ENCODE measurements around the gene ZKSCAN1. TPM values are rescaled to one million over a fixed set of nuclear protein-coding genes. Genes with fewer than 3 reads are reported as not detected.
A peak's percentile ranks its signal among the peaks of the same experiment; 100 is the strongest.

The ZKSCAN1 gene
- total RNA-seq, 1 donor from 2014 or later, result 143 TPM

DNA sequence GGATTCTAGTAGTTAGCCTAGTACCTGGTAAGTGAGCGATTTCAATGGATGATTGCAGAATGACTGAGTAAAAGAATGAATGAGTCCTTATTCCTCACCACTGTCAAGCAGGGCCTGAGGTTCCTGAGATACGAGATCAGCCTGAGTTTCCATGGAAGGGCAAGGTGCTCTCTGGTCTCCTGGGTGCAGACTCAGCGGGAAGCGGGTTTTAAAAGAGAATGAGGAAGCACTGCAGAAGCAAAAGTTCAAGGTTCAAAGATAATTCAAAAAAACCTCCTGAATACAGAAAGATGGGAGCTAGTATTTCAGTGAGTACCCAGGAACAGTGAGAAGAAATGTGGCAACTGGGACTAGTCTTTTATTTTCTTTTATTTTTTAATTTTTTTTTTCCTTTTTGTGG is 61.8 kb downstream of the ZKSCAN1 start:
- Mint-ChIP-seq H3K9me3 (peaks cover 28% of the 10 kb centered on the region), H3K4me3 (peak overlapping the region; percentile 17), H3K27me3 (ENCODE audit: low read depth) (no peaks in the 10 kb centered on the region), H3K27ac (no peak overlapping the region), H3K4me1 (peaks cover 24% of the 10 kb centered on the region), H3K36me3 (peaks cover 59% of the 10 kb centered on the region)
- TF ChIP-seq, protein P1, sequence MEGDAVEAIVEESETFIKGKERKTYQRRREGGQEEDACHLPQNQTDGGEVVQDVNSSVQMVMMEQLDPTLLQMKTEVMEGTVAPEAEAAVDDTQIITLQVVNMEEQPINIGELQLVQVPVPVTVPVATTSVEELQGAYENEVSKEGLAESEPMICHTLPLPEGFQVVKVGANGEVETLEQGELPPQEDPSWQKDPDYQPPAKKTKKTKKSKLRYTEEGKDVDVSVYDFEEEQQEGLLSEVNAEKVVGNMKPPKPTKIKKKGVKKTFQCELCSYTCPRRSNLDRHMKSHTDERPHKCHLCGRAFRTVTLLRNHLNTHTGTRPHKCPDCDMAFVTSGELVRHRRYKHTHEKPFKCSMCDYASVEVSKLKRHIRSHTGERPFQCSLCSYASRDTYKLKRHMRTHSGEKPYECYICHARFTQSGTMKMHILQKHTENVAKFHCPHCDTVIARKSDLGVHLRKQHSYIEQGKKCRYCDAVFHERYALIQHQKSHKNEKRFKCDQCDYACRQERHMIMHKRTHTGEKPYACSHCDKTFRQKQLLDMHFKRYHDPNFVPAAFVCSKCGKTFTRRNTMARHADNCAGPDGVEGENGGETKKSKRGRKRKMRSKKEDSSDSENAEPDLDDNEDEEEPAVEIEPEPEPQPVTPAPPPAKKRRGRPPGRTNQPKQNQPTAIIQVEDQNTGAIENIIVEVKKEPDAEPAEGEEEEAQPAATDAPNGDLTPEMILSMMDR (IDR thresholded peaks at IDR 0.05; ENCODE audit: unreplicated experiment), result no peak
- DNase-seq (ENCODE audit: low spot score in 2 of 2, unreplicated experiment in 2 of 2), result no peak

DNA sequence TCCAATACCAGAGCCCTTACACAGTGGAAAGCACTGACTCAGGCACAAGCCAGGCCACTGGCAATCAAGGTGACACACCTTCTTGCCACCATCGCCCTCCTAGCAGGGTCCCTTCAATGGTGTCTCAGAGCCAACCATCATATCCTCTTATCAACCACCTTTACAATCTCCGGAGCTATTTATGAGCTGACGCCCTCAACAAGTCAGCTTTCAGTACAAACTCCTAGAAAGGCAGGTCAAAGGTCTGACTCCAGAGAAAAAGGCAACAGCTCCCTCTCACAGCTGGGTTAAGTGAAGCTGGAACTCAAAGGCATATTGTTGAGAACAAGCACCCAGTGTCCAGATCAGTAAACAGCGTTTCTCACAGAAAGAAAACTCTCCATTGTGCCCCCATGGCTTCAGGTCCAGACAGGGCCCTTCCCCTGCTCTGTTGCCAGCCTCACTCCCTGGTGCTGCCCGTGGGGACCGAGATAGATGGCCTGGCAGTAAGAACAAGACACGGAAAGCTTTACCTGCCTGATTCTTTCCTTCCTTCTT is 63.7 kb downstream of the ZKSCAN1 start:
- H3K4me1 Mint-ChIP-seq, result peaks cover 31% of the 10 kb centered on the region
- TF ChIP-seq, protein P1 (IDR thresholded peaks at IDR 0.05; ENCODE audit: unreplicated experiment), result no peak
- peaks cover 41% of the 10 kb centered on the region for H3K36me3 Mint-ChIP-seq
- peak overlapping the region; percentile 96 for H3K4me3 Mint-ChIP-seq
- no peaks in the 10 kb centered on the region for H3K27me3 Mint-ChIP-seq (ENCODE audit: low read depth)
- peak overlapping the region; percentile 10 for H3K27ac Mint-ChIP-seq
- H3K9me3 Mint-ChIP-seq, result peaks cover 18% of the 10 kb centered on the region
- DNase-seq (ENCODE audit: low spot score in 2 of 2, unreplicated experiment in 2 of 2), result no peak

DNA sequence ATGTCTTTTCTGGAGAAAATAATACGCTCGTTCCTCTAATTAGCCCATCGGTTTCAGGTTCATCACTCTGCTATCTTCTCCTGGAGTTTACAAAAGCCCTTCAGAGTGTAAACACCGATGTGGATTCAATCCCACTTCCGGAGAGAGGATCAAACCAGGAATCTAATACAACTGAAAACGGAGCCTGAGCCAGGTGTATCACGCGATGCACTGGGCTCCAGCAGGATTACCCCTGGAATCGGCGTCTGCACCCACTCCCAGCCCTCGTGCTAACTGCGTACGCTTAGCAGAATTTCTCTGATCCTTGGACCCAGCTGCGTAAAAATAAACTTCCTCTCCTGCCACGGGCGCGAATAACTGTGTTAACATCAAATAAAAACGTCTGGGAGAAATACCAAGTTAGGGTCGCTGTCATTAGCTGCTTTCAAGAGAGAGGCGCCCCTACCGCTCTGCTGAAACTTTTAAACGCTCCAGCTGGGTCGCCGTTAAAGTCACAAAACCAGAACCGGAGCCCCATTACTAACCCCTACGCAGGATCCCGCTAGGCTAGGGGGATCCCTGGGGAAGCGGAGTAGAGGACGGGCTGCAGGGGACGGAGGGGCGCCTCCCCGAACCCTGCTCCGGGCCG is 65.6 kb downstream of the ZKSCAN1 start:
- H3K4me3 Mint-ChIP-seq, result peak overlapping the region; percentile 96
- TF ChIP-seq, protein P1 (IDR thresholded peaks at IDR 0.05; ENCODE audit: unreplicated experiment), result no peak
- H3K27ac Mint-ChIP-seq, result peak overlapping the region; percentile 97
- peaks cover 6% of the 10 kb centered on the region for H3K9me3 Mint-ChIP-seq
- peaks cover 22% of the 10 kb centered on the region for H3K36me3 Mint-ChIP-seq
- peaks cover 31% of the 10 kb centered on the region for H3K4me1 Mint-ChIP-seq
- DNase-seq (ENCODE audit: low spot score in 2 of 2, unreplicated experiment in 2 of 2), result no peak
- no peaks in the 10 kb centered on the region for H3K27me3 Mint-ChIP-seq (ENCODE audit: low read depth)

DNA sequence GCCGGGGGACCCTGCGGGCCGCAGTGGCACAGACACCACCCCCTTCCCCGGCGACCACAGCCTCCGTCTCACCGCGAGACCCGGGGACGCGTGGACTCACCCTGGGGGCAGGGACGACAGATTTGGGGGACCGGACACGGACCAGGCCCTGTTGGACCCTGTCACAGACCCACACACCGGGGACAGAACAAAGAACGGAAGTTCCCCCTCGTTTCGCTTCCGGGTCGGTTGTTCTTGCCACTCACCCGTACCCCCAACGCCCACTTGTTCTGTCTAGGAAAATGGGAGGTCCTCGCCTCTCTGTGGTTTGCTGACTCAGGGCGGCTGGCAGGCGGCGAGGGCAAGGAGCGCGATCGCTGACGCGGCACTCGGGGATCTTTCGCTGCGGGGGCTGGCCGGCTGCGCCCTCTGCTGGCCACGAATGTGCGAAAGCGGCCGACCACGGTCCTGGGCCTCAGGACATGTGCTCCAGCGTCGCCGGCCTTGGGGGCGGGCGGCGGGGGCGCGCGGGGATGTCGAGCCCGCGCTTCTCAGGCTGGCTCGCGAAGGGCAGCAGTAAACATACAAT is 66.2 kb downstream of the ZKSCAN1 start, which contains the start of gene ZNF3:
TSS of gene ZNF3 (minus strand) at position 189 of the 568 bp plus-strand sequence. CDS start 4,366 bp downstream, outside the sequence.
- DNase-seq (ENCODE audit: low spot score in 2 of 2, unreplicated experiment in 2 of 2), result peak; percentile 94 to 99
- H3K4me3 Mint-ChIP-seq, result peak within 1 kb of the TSS; percentile 96
- peak within 1 kb of the TSS; percentile 97 for H3K27ac Mint-ChIP-seq
- H3K4me1 Mint-ChIP-seq, result peaks cover 31% of the 10 kb centered on the region
- H3K27me3 Mint-ChIP-seq (ENCODE audit: low read depth), result no peaks in the 10 kb centered on the region
- TF ChIP-seq, protein P1 (IDR thresholded peaks at IDR 0.05; ENCODE audit: unreplicated experiment), result peak; percentile 95
- H3K36me3 Mint-ChIP-seq, result peaks cover 16% of the 10 kb centered on the region
- H3K9me3 Mint-ChIP-seq, result peaks cover 5% of the 10 kb centered on the region

DNA sequence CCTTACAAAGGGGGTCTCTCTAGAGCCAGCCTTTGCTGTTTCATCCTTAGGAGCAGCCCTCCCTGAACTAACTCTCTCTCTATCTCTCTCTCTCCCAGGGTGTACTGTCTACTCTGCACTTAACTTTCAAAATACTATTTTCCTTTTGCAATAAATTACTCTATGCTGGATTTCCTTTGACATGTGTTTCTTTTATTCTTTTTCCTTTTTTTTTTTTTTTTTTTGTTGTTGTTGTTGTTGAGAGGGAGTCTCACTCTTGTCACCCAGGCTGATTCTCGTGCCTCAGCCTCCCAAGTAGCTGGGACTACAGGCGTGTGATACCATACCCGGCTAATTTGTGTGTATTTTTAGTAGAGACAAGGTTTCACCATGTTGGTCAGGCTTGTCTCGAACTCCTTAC is 67.6 kb downstream of the ZKSCAN1 start:
- TF ChIP-seq, protein P1 (IDR thresholded peaks at IDR 0.05; ENCODE audit: unreplicated experiment), result no peak
- H3K4me1 Mint-ChIP-seq, result peaks cover 35% of the 10 kb centered on the region
- H3K9me3 Mint-ChIP-seq, result no peaks in the 10 kb centered on the region
- H3K36me3 Mint-ChIP-seq, result peaks cover 9% of the 10 kb centered on the region
- no peaks in the 10 kb centered on the region for H3K27me3 Mint-ChIP-seq (ENCODE audit: low read depth)
- H3K4me3 Mint-ChIP-seq, result peak overlapping the region; percentile 96
- no peak for DNase-seq (ENCODE audit: low spot score in 2 of 2, unreplicated experiment in 2 of 2)
- H3K27ac Mint-ChIP-seq, result peak overlapping the region; percentile 97
